ENCODE measurements around the gene ABCA1. TPM values are rescaled to one million over a fixed set of nuclear protein-coding genes. Genes with fewer than 3 reads are reported as not detected.
A peak's percentile ranks its signal among the peaks of the same experiment; 100 is the strongest.
"Not testable (repeated sequence)": the region's sequence is repeated elsewhere in the genome, so short reads cannot be mapped to it uniquely, and the experiment has no call there.

Gene ABCA1
- total RNA-seq, 1 donor: 73.1 TPM

GRCh38 chr9:104934691-104935500 lies 6.9 kb upstream of the ABCA1 start:
- DNase-seq (ENCODE audit: insufficient read length, low spot score, missing footprints): no peak

GRCh38 chr9:104933091-104933490 lies 5.1 kb upstream of the ABCA1 start:
- not testable (repeated sequence) for H4K20me1 ChIP-seq (ENCODE audit: insufficient read depth, low read length); H3K27me3 ChIP-seq (ENCODE audit: insufficient read depth, low read length); H3K9me3 ChIP-seq (ENCODE audit: low read depth, low read length); H3K36me3 ChIP-seq (ENCODE audit: insufficient read depth, low read length); H3K4me3 ChIP-seq (ENCODE audit: insufficient read depth, low read length); H2AFZ ChIP-seq (ENCODE audit: low read length); H3K79me2 ChIP-seq (ENCODE audit: insufficient read depth, low read length); H3K4me1 ChIP-seq (ENCODE audit: insufficient read depth, low read length); H3K27ac ChIP-seq (ENCODE audit: low read depth, low read length); H3K4me2 ChIP-seq (ENCODE audit: insufficient read depth, low read length); DNase-seq (ENCODE audit: insufficient read length, low spot score, missing footprints)

More at GRCh38 chr9:104934691-104935500, 6.9 kb upstream of the ABCA1 start:
- H3K4me1 ChIP-seq (ENCODE audit: insufficient read depth, low read length): peaks cover 5% of the 10 kb centered on the region
- no peak overlapping the region for H2AFZ ChIP-seq (ENCODE audit: low read length)
- H4K20me1 ChIP-seq (ENCODE audit: insufficient read depth, low read length): no peaks in the 10 kb centered on the region
- no peaks in the 10 kb centered on the region for H3K9me3 ChIP-seq (ENCODE audit: low read depth, low read length)
- H3K4me3 ChIP-seq (ENCODE audit: insufficient read depth, low read length): no peak overlapping the region
- no peaks in the 10 kb centered on the region for H3K79me2 ChIP-seq (ENCODE audit: insufficient read depth, low read length)
- H3K27me3 ChIP-seq (ENCODE audit: insufficient read depth, low read length): no peaks in the 10 kb centered on the region
- TF ChIP-seq CTCF (IDR thresholded peaks at IDR 0.05; ENCODE audit: extremely low read depth, low read depth, low read length): no peak
- no peaks in the 10 kb centered on the region for H3K36me3 ChIP-seq (ENCODE audit: insufficient read depth, low read length)
- H3K4me2 ChIP-seq (ENCODE audit: insufficient read depth, low read length): no peak overlapping the region
- no peak overlapping the region for H3K27ac ChIP-seq (ENCODE audit: low read depth, low read length)

GRCh38 chr9:104931256-104931655 lies 3.3 kb upstream of the ABCA1 start:
- no peak for DNase-seq (ENCODE audit: insufficient read length, low spot score, missing footprints)
- Histone ChIP-seq H3K4me2 (ENCODE audit: insufficient read depth, low read length) (no peak overlapping the region), H2AFZ (ENCODE audit: low read length) (no peak overlapping the region), H3K4me3 (ENCODE audit: insufficient read depth, low read length) (no peak overlapping the region), H3K27me3 (ENCODE audit: insufficient read depth, low read length) (no peaks in the 10 kb centered on the region), H3K9me3 (ENCODE audit: low read depth, low read length) (no peaks in the 10 kb centered on the region), H3K4me1 (ENCODE audit: insufficient read depth, low read length) (peaks cover 10% of the 10 kb centered on the region), H4K20me1 (ENCODE audit: insufficient read depth, low read length) (no peaks in the 10 kb centered on the region), H3K79me2 (ENCODE audit: insufficient read depth, low read length) (no peaks in the 10 kb centered on the region), H3K27ac (ENCODE audit: low read depth, low read length) (no peak overlapping the region), H3K36me3 (ENCODE audit: insufficient read depth, low read length) (no peaks in the 10 kb centered on the region)
- no peak for TF ChIP-seq CTCF (IDR thresholded peaks at IDR 0.05; ENCODE audit: extremely low read depth, low read depth, low read length)

- Histone ChIP-seq H3K4me3 (ENCODE audit: insufficient read depth, low read length) (peak overlapping the region; percentile 86), H3K79me2 (ENCODE audit: insufficient read depth, low read length) (peaks cover 2% of the 10 kb centered on the region), H3K27ac (ENCODE audit: low read depth, low read length) (peak overlapping the region; percentile 78), H2AFZ (ENCODE audit: low read length) (peak overlapping the region; percentile 83), H4K20me1 (ENCODE audit: insufficient read depth, low read length) (no peaks in the 10 kb centered on the region), H3K4me2 (ENCODE audit: insufficient read depth, low read length) (peak overlapping the region; percentile 82), H3K27me3 (ENCODE audit: insufficient read depth, low read length) (no peaks in the 10 kb centered on the region), H3K4me1 (ENCODE audit: insufficient read depth, low read length) (peaks cover 14% of the 10 kb centered on the region), H3K36me3 (ENCODE audit: insufficient read depth, low read length) (no peaks in the 10 kb centered on the region), H3K9me3 (ENCODE audit: low read depth, low read length) (no peaks in the 10 kb centered on the region)
- peak; percentile 81 for DNase-seq (ENCODE audit: insufficient read length, low spot score, missing footprints)
- no peak for TF ChIP-seq CTCF (IDR thresholded peaks at IDR 0.05; ENCODE audit: extremely low read depth, low read depth, low read length)
Measured at GRCh38 chr9:104927216-104927911, 591 bp downstream of the ABCA1 start.

Data from osteoblast (primary cell).